BLaER1 treated with 17β-estradiol and CSF1 and Interleukin-3, amounts not matched to agents 10 nM and 100 nM (cell line): ENCODE data around the gene CPED1.

Source experiments
- H3K27ac ChIP-seq, 11 experiments: shearing (Covaris generic); formaldehyde crosslinking; 2 replicates each; pipeline ENCODE4 v1.8.1; 2022
- H3K27me3 ChIP-seq, 11 experiments: shearing (Covaris generic); formaldehyde crosslinking; 2 replicates each; pipeline ENCODE4 v1.8.1; 2022
- H3K36me3 ChIP-seq, 11 experiments: shearing (Covaris generic); formaldehyde crosslinking; 2 replicates each; pipeline ENCODE4 v1.8.1; 2022
- H3K4me1 ChIP-seq, 10 experiments: shearing (Covaris generic); formaldehyde crosslinking; 2 replicates each; pipeline ENCODE4 v1.8.1; 2022
- H3K4me2 ChIP-seq, 11 experiments: shearing (Covaris generic); formaldehyde crosslinking; 2 replicates each; pipeline ENCODE4 v1.8.1; 2022
- H3K4me3 ChIP-seq, 10 experiments: shearing (Covaris generic); formaldehyde crosslinking; 2 replicates each; pipeline ENCODE4 v1.8.1; 2022
- H3K9ac ChIP-seq, 11 experiments: shearing (Covaris generic); formaldehyde crosslinking; 2 replicates each; pipeline ENCODE4 v1.8.1; 2022
- H3K9me3 ChIP-seq, 11 experiments: shearing (Covaris generic); formaldehyde crosslinking; replicated peaks in 1 of 11; 2 replicates each; pipeline ENCODE4 v1.8.1; 2022
- H4K20me1 ChIP-seq, 11 experiments: shearing (Covaris generic); formaldehyde crosslinking; 2 replicates each; pipeline ENCODE4 v1.8.1; 2022
- Cebpa-rat ChIP-seq, 11 experiments: shearing (Covaris generic); IDR thresholded peaks; 2 replicates each; pipeline ENCODE4 v1.8.1; 2022

CPED1 gene

GRCh38 chr7:121196286-121196685, 207.8 kb downstream of the CPED1 start:
- H3K36me3 ChIP-seq = no peaks in the 10 kb centered on the region

DNA sequence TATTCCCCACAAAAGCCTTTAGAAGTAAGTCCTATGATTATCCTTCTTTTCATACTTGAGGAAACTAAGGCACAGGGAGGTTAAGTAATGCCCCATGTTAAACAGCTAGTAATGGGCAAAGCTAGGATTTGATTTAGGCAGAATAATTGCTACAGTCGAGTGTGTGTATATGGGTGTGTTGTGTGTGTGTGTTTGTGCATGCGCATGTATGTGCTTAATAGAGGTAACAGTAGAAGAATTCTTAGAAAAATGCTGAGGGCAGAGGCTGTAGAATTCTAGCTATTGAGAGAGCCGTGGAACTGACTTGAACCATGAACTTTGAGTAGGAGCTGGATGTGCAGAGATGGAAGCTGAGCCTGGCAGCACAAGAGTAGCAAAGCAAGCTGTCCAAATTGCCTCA, 208.9 kb downstream of the CPED1 start:
- H3K4me1 ChIP-seq = peaks cover 58 to 96% (median 86%) of the 10 kb centered on the region in 10 experiments
- peak overlapping the region in 7 of 10 experiments; percentile 1 to 64 (median 48); a peak in 11 of 20 replicates for H3K4me3 ChIP-seq
- peak overlapping the region in 10 of 11 experiments; percentile 30 to 79 (median 74); a peak in 19 of 22 replicates for H3K9ac ChIP-seq
- H4K20me1 ChIP-seq = no peaks in the 10 kb centered on the region
- H3K9me3 ChIP-seq = no peaks in the 10 kb centered on the region
- H3K27me3 ChIP-seq = no peaks in the 10 kb centered on the region; a peak in 2 of 22 replicates
- no peak for TF ChIP-seq Cebpa-rat (IDR thresholded peaks at IDR 0.05)
- peak overlapping the region in 9 of 11 experiments; percentile 64 to 93 (median 75); a peak in 19 of 22 replicates for H3K27ac ChIP-seq
- peak overlapping the region; percentile 74 to 96 (median 82) for H3K4me2 ChIP-seq
- no peaks in the 10 kb centered on the region for H3K36me3 ChIP-seq

More at GRCh38 chr7:121196286-121196685, 207.8 kb downstream of the CPED1 start:
- Histone ChIP-seq H3K9me3 (no peaks in the 10 kb centered on the region), H3K4me1 (peaks cover 58 to 96% (median 86%) of the 10 kb centered on the region in 10 experiments), H3K4me3 (peak overlapping the region in 9 of 10 experiments; percentile 6 to 64 (median 35); a peak in 13 of 20 replicates), H3K27ac (peak overlapping the region in 10 of 11 experiments; percentile 43 to 93 (median 74); a peak in 20 of 22 replicates), H3K4me2 (peak overlapping the region; percentile 74 to 96 (median 82)), H4K20me1 (no peaks in the 10 kb centered on the region), H3K27me3 (no peaks in the 10 kb centered on the region; a peak in 2 of 22 replicates), H3K9ac (peak overlapping the region; percentile 18 to 79 (median 74); a peak in 20 of 22 replicates)
- no peak for TF ChIP-seq Cebpa-rat (IDR thresholded peaks at IDR 0.05)

DNA sequence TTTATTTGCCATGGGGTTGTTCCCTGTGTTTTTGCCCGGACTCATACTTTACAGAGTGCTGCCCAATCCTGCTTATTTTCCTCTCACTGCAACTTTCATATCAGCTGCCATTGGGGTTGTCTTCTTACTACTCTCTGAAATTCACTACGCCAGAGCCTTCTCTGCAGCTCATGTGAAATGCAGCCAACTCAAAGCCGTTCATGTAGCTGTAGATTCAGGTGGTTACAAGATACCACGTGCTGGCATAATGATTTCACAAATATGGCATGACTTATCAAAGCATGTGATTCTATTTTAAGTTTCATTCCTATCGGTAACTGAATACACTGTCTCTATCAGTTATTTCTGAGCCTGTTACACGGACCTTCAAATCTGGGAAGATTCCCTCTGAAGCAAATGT, 210.0 kb downstream of the CPED1 start:
- no peaks in the 10 kb centered on the region for H4K20me1 ChIP-seq
- no peaks in the 10 kb centered on the region for H3K9me3 ChIP-seq
- peaks cover 68 to 100% (median 88%) of the 10 kb centered on the region in 10 experiments for H3K4me1 ChIP-seq
- no peaks in the 10 kb centered on the region; a peak in 2 of 22 replicates for H3K27me3 ChIP-seq
- H3K9ac ChIP-seq = peak overlapping the region in 9 of 11 experiments; percentile 35 to 79 (median 75); a peak in 18 of 22 replicates
- no peaks in the 10 kb centered on the region for H3K36me3 ChIP-seq
- peak overlapping the region in 9 of 10 experiments; percentile 1 to 64 (median 41); a peak in 13 of 20 replicates for H3K4me3 ChIP-seq
- H3K27ac ChIP-seq = peak overlapping the region in 9 of 11 experiments; percentile 64 to 93 (median 75); a peak in 18 of 22 replicates
- peak overlapping the region; percentile 74 to 96 (median 82) for H3K4me2 ChIP-seq
- no peak for TF ChIP-seq Cebpa-rat (IDR thresholded peaks at IDR 0.05)

GRCh38 chr7:121202125-121202524, 213.6 kb downstream of the CPED1 start:
- peak overlapping the region in 8 of 11 experiments; percentile 11 to 79 (median 60); a peak in 11 of 22 replicates for H3K9ac ChIP-seq
- H3K4me1 ChIP-seq = peaks cover 42 to 81% (median 73%) of the 10 kb centered on the region in 10 experiments
- H3K36me3 ChIP-seq = no peaks in the 10 kb centered on the region
- no peaks in the 10 kb centered on the region for H3K27me3 ChIP-seq
- H3K9me3 ChIP-seq = no peaks in the 10 kb centered on the region
- H4K20me1 ChIP-seq = no peaks in the 10 kb centered on the region
- H3K4me3 ChIP-seq = peak overlapping the region in 7 of 10 experiments; percentile 32 to 64 (median 52); a peak in 12 of 20 replicates
- H3K27ac ChIP-seq = peak overlapping the region in 8 of 11 experiments; percentile 6 to 93 (median 79); a peak in 14 of 22 replicates
- peak overlapping the region; percentile 63 to 96 (median 77) for H3K4me2 ChIP-seq
- TF ChIP-seq Cebpa-rat (IDR thresholded peaks at IDR 0.05) = no peak

GRCh38 chr7:121202834-121203233, 214.3 kb downstream of the CPED1 start:
- TF ChIP-seq Cebpa-rat (IDR thresholded peaks at IDR 0.05) = no peak
- peak overlapping the region in 10 of 11 experiments; percentile 63 to 96 (median 78); a peak in 18 of 22 replicates for H3K4me2 ChIP-seq
- H3K27ac ChIP-seq = peak overlapping the region in 7 of 11 experiments; percentile 21 to 93 (median 74); a peak in 10 of 22 replicates
- H3K9ac ChIP-seq = peak overlapping the region in 3 of 11 experiments; percentile 14 to 76 (median 44); a peak in 4 of 22 replicates
- peaks cover 35 to 74% (median 66%) of the 10 kb centered on the region in 10 experiments for H3K4me1 ChIP-seq
- no peaks in the 10 kb centered on the region for H3K27me3 ChIP-seq
- H4K20me1 ChIP-seq = no peaks in the 10 kb centered on the region
- H3K4me3 ChIP-seq = peak overlapping the region in 3 of 10 experiments; percentile 58 to 64 (median 62); a peak in 3 of 20 replicates
- no peaks in the 10 kb centered on the region for H3K9me3 ChIP-seq
- H3K36me3 ChIP-seq = no peaks in the 10 kb centered on the region

DNA sequence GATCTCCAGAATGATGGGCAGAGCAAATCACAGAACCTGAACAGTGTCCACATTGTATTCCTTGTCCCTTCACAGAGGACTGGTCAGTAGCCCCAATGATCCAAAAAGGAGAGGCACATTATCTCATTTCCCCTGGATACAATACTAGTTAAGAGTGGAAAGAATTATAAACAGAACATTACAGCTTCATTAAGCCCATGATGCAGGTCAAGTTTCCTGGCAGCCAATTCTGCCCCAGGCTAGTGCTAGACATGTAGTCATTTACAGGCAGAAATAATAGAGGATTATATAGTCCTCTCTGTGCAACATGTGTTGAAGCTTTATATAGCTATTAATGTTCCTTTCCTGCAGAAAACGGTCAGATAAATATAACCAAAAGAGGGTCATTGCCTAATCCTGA, 216.0 kb downstream of the CPED1 start:
- Histone ChIP-seq H3K9ac (no peak overlapping the region), H3K27ac (peak overlapping the region in 3 of 11 experiments; percentile 12 to 93 (median 74); a peak in 3 of 22 replicates)

DNA sequence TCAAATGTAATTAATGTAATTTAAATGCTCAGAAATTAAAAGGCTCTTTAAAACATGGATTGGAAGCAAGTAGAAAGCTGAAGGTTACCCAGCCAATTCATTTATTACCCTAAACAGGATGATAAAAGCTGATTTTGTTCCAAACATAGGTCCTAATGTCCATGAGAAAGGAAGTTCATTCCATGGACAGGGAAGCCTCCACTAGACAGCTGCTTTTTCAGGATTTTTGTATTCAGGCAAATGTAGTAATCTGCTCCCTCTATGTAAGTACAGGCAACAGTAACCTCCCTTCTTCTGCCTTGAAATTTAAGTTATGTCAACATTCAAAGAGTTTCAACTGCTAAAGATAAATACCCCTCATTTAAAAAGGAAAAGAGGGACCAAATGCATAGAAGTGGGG, 217.3 kb downstream of the CPED1 start:
- no peak overlapping the region for H3K4me2 ChIP-seq
- no peak overlapping the region for H3K27ac ChIP-seq
- TF ChIP-seq Cebpa-rat (IDR thresholded peaks at IDR 0.05) = no peak
- no peaks in the 10 kb centered on the region for H4K20me1 ChIP-seq
- no peaks in the 10 kb centered on the region for H3K27me3 ChIP-seq
- H3K36me3 ChIP-seq = no peaks in the 10 kb centered on the region; a peak in 1 of 22 replicates
- peaks cover 0 to 9% (median 0%) of the 10 kb centered on the region in 11 experiments; a peak in 1 of 22 replicates for H3K9me3 ChIP-seq
- H3K9ac ChIP-seq = no peak overlapping the region
- peaks cover 13 to 46% (median 41%) of the 10 kb centered on the region in 10 experiments; a peak in 19 of 20 replicates for H3K4me1 ChIP-seq
- H3K4me3 ChIP-seq = no peak overlapping the region

More for the DNA sequence above, 216.0 kb downstream of the CPED1 start:
- Histone ChIP-seq H3K36me3 (no peaks in the 10 kb centered on the region; a peak in 1 of 22 replicates), H3K9me3 (no peaks in the 10 kb centered on the region), H3K27me3 (no peaks in the 10 kb centered on the region), H3K4me1 (peaks cover 20 to 57% (median 50%) of the 10 kb centered on the region in 10 experiments; a peak in 19 of 20 replicates), H3K4me2 (peak overlapping the region in 9 of 11 experiments; percentile 5 to 96 (median 77); a peak in 17 of 22 replicates), H3K4me3 (no peak overlapping the region), H4K20me1 (no peaks in the 10 kb centered on the region)
- no peak for TF ChIP-seq Cebpa-rat (IDR thresholded peaks at IDR 0.05)

GRCh38 chr7:121211253-121211652, 222.7 kb downstream of the CPED1 start:
- peak overlapping the region in 2 of 11 experiments; percentile 18 to 43; a peak in 2 of 22 replicates for H3K9ac ChIP-seq
- H3K4me2 ChIP-seq = peak overlapping the region in 8 of 11 experiments; percentile 17 to 71 (median 59); a peak in 15 of 22 replicates
- H4K20me1 ChIP-seq = no peaks in the 10 kb centered on the region
- H3K4me3 ChIP-seq = no peak overlapping the region
- peaks cover 0 to 33% (median 16%) of the 10 kb centered on the region in 10 experiments; a peak in 15 of 20 replicates for H3K4me1 ChIP-seq
- TF ChIP-seq Cebpa-rat (IDR thresholded peaks at IDR 0.05) = no peak
- H3K27ac ChIP-seq = peak overlapping the region in 5 of 11 experiments; percentile 21 to 60 (median 54); a peak in 8 of 22 replicates
- H3K36me3 ChIP-seq = peaks cover 0 to 5% (median 0%) of the 10 kb centered on the region in 11 experiments; a peak in 2 of 22 replicates
- H3K27me3 ChIP-seq = no peaks in the 10 kb centered on the region
- H3K9me3 ChIP-seq = peaks cover 0 to 9% (median 0%) of the 10 kb centered on the region in 11 experiments; a peak in 1 of 22 replicates

- Histone ChIP-seq H3K36me3 (peaks cover 0 to 6% (median 0%) of the 10 kb centered on the region in 11 experiments; a peak in 2 of 22 replicates), H3K4me3 (no peak overlapping the region), H3K27ac (peak overlapping the region in 2 of 11 experiments; percentile 54 to 60; a peak in 2 of 22 replicates), H3K9ac (no peak overlapping the region), H4K20me1 (no peaks in the 10 kb centered on the region), H3K9me3 (peaks cover 0 to 9% (median 0%) of the 10 kb centered on the region in 11 experiments; a peak in 1 of 22 replicates), H3K4me1 (peaks cover 0 to 33% (median 16%) of the 10 kb centered on the region in 10 experiments; a peak in 15 of 20 replicates), H3K27me3 (no peaks in the 10 kb centered on the region), H3K4me2 (peak overlapping the region in 7 of 11 experiments; percentile 17 to 71 (median 60); a peak in 12 of 22 replicates)
- no peak for TF ChIP-seq Cebpa-rat (IDR thresholded peaks at IDR 0.05)
Observed at GRCh38 chr7:121212036-121212435, 223.5 kb downstream of the CPED1 start.
